Mucosa of descending colon (tissue), 3 donors: ENCODE measurements around the gene PCBP2. TPM values are rescaled to one million over a fixed set of nuclear protein-coding genes. Genes with fewer than 3 reads are reported as not detected.
"Not testable (repeated sequence)": the region's sequence is repeated elsewhere in the genome, so short reads cannot be mapped to it uniquely, and the experiment has no call there.

ENCODE experiments used
- ATAC-seq: fragments of 200-7000 bp; cut with Tn5 transposase; one replicate; pipeline ENCODE4 v1.9.1; 2020; ENCODE audit warnings: mild to moderate bottlenecking, moderate library complexity
- DNase-seq, 3 donors: peaks; one replicate each; pipeline ENCODE4 v3.0.0-alpha.2; 2020
- H3K36me3 ChIP-seq: fragments of 200-600 bp; one replicate; pipeline ENCODE4 v1.8.0; 2021; ENCODE audit warnings: low read depth, mild to moderate bottlenecking
- H3K4me1 ChIP-seq: fragments of 200-600 bp; one replicate; pipeline ENCODE4 v1.8.0; 2021; ENCODE audit warnings: low read depth, mild to moderate bottlenecking
- H3K4me3 ChIP-seq: fragments of 200-600 bp; one replicate; pipeline ENCODE4 v1.8.0; 2021; ENCODE audit warnings: mild to moderate bottlenecking
- H3K9me3 ChIP-seq: fragments of 200-600 bp; one replicate; pipeline ENCODE4 v1.8.0; 2021; ENCODE audit warnings: mild to moderate bottlenecking
- CTCF ChIP-seq: fragments of 200-600 bp; IDR thresholded peaks from one replicate; pipeline ENCODE4 v1.8.0; 2022; ENCODE audit warnings: antibody characterized with exemption, mild to moderate bottlenecking
- intact Hi-C, 2 donors: fragments of 100-400 bp; cut with DNase I in 1 of 2; cut with micrococcal nuclease in 1 of 2; formaldehyde crosslinking; loops; one replicate each; pipeline versions ENCODE4 v1.11.0 to v1.11.1; 2022; cut with DNase I, micrococcal nuclease
- total RNA-seq, 3 donors: library from RNA; stranded (reverse); fragmentation: NEBNext Ultra II Directional in 2 of 3; extraction: Animal tissue kit (Norgen Biotek cat#: 25700) in 2 of 3; gene quantifications; one replicate each; pipeline versions ENCODE4 v1.2.1 to v1.2.4, GENCODE V29; 2021 to 2023
- donor health status: DM: no; HTN: no; CAD: no; lungs with moderate emphysema.
- donor health status: DM: no; HTN: no; CAD: no.
- donor health status: DM: no; HTN: yes; CAD: no.

Gene PCBP2
- total RNA-seq, 3 donors from 2014 or later = 584 to 701 (median 615) TPM

- TF ChIP-seq CTCF = no peak
- intact Hi-C loops = no loop called here
- Histone ChIP-seq H3K9me3 (no peaks in the 10 kb centered on the region), H3K4me3 (no peak overlapping the region), H3K36me3 (peaks cover 8% of the 10 kb centered on the region), H3K4me1 (no peaks in the 10 kb centered on the region)
- no peak for DNase-seq
- ATAC-seq = no peak
Measured at GRCh38 chr12:53414756-53415417, 37.0 kb upstream of the PCBP2 start.

GRCh38 chr12:53415752-53416389 is 36.0 kb upstream of the PCBP2 start:
- intact Hi-C loops, H3K36me3 ChIP-seq, H3K4me1 ChIP-seq, ATAC-seq, H3K9me3 ChIP-seq, H3K4me3 ChIP-seq, DNase-seq: not testable (repeated sequence)

- H3K9me3 ChIP-seq, H3K36me3 ChIP-seq, intact Hi-C loops, DNase-seq, H3K4me1 ChIP-seq, H3K4me3 ChIP-seq, ATAC-seq: not testable (repeated sequence)
Measured at GRCh38 chr12:53417291-53417816, 34.5 kb upstream of the PCBP2 start.

- H3K36me3 ChIP-seq = no peaks in the 10 kb centered on the region
- no peaks in the 10 kb centered on the region for H3K4me1 ChIP-seq
- ATAC-seq (no peak), DNase-seq (no peak)
- TF ChIP-seq CTCF = no peak
- intact Hi-C loops = loop anchor here in 1 of 2 donors (2.0 kb wide), 1 partner anchor 65 kb away; no protein-coding TSS in a partner anchor
- H3K9me3 ChIP-seq = no peaks in the 10 kb centered on the region
- H3K4me3 ChIP-seq = no peak overlapping the region
Measured at GRCh38 chr12:53418221-53418620, 33.7 kb upstream of the PCBP2 start.

GRCh38 chr12:53419756-53420155 is 32.1 kb upstream of the PCBP2 start:
- ATAC-seq (no peak), DNase-seq (no peak)
- no peaks in the 10 kb centered on the region for H3K36me3 ChIP-seq
- H3K9me3 ChIP-seq = no peaks in the 10 kb centered on the region
- no peak overlapping the region for H3K4me3 ChIP-seq
- intact Hi-C loops = loop anchor here (2.0 kb wide), 1 partner anchor 67 kb away; no protein-coding TSS in a partner anchor
- no peaks in the 10 kb centered on the region for H3K4me1 ChIP-seq
- no peak for TF ChIP-seq CTCF

- H3K4me1 ChIP-seq, intact Hi-C loops, H3K9me3 ChIP-seq, H3K36me3 ChIP-seq, H3K4me3 ChIP-seq, DNase-seq, ATAC-seq: not testable (repeated sequence)
Measured at GRCh38 chr12:53422247-53422646, 29.7 kb upstream of the PCBP2 start.

GRCh38 chr12:53423597-53423996 is 28.3 kb upstream of the PCBP2 start, which contains the start of gene AMHR2:
AMHR2 (plus strand) TSS chr12:53423855; CDS start chr12:53423935, 80 bp downstream.
- Histone ChIP-seq H3K4me1 (no peaks in the 10 kb centered on the region), H3K36me3 (no peaks in the 10 kb centered on the region), H3K9me3 (no peaks in the 10 kb centered on the region), H3K4me3 (no peak within 1 kb of the TSS)
- DNase-seq = no peak
- intact Hi-C loops = no loop called here
- TF ChIP-seq CTCF = no peak
- ATAC-seq = no peak
